C4-2B (cell line): Measurements from ENCODE around the gene ADD2.

Experiments
- H3K27ac ChIP-seq: fragments of 450-650 bp; 2 replicates; pipeline ENCODE4 v1.5.1; 2017
- CTCF ChIP-seq: fragments of 450-650 bp; conservative IDR thresholded peaks from 2 replicates; pipeline ENCODE4 v1.5.1; 2017; ENCODE audit warnings: mild to moderate bottlenecking
- ZFX ChIP-seq: fragments of 450-650 bp; IDR thresholded peaks from 2 replicates; pipeline ENCODE4 v1.6.1; 2017

The ADD2 gene

GRCh38 chr2:70686577-70687460, 81.2 kb downstream of the ADD2 start:
- TF ChIP-seq CTCF (peak; percentile 24), ZFX (no peak)
- no peak overlapping the region for H3K27ac ChIP-seq

- H3K27ac ChIP-seq: no peak overlapping the region
These were observed 82.2 kb downstream of the ADD2 start for GRCh38 chr2:70685771-70686171.

GRCh38 chr2:70684846-70685622, 83.0 kb downstream of the ADD2 start:
- TF ChIP-seq ZFX (no peak), CTCF (no peak)
- no peak overlapping the region for H3K27ac ChIP-seq

More at GRCh38 chr2:70685771-70686171, 82.2 kb downstream of the ADD2 start:
- no peak for TF ChIP-seq ZFX
- TF ChIP-seq CTCF: no peak

GRCh38 chr2:70683455-70683854, 84.5 kb downstream of the ADD2 start:
- H3K27ac ChIP-seq: no peak overlapping the region
- TF ChIP-seq ZFX (no peak), CTCF (no peak)

- H3K27ac ChIP-seq: no peak overlapping the region
- TF ChIP-seq ZFX (no peak), CTCF (no peak)
These were observed 87.3 kb downstream of the ADD2 start for GRCh38 chr2:70680735-70681134.

GRCh38 chr2:70679259-70679658, 88.7 kb downstream of the ADD2 start:
- TF ChIP-seq ZFX: no peak
- TF ChIP-seq CTCF: no peak
- no peak overlapping the region for H3K27ac ChIP-seq

- TF ChIP-seq CTCF (no peak), ZFX (no peak)
- no peak overlapping the region for H3K27ac ChIP-seq
These were observed 89.3 kb downstream of the ADD2 start for GRCh38 chr2:70678576-70679143.
